Peyer's patch (tissue), 4 donors: ENCODE data around the gene RAB44.

Source experiments
- POLR2A ChIP-seq, 2 donors: fragments of 450-650 bp; IDR thresholded peaks; one replicate each; pipeline ENCODE4 v1.5.1; 2017; ENCODE audit warnings: antibody characterized with exemption in 2 of 2, mild to moderate bottlenecking in 2 of 2, moderate library complexity in 2 of 2
- TF ChIP-seq, protein P1 (sequence below), 6 experiments: fragments of 450-650 bp in 4 of 6; fragments of 200-600 bp in 2 of 6; sonication (generic) in 1 of 6; IDR thresholded peaks; one replicate each; pipeline ENCODE4 v1.5.1; 2017 to 2019; ENCODE audit warnings: antibody characterized with exemption in 6 of 6, mild to moderate bottlenecking in 3 of 6, moderate library complexity in 1 of 6

DNA sequence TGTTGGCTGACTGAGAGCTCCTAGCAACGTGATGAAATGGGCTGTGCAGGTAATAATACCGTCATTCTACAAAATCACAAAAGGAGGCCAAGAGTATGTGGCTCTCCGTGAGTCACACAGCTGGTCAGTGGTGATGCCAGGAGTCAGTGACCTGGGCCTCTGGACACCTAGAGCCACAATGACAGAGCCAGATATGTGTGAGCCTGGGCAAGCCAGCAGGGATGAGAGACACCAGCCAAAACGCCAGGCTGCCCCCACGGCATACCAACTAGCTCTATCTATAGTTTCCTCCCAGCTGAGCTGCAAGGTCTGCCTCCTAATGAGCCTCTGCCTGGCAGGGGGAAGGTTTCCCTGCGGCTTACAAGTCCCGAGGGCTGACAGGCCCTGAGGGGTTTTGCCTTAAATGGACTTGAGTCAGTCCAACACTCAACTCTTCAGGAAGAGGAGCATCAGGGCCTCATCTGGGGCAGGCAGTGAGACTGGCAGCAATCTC lies 71.6 kb downstream of the RAB44 start:
- TF ChIP-seq, protein P1, sequence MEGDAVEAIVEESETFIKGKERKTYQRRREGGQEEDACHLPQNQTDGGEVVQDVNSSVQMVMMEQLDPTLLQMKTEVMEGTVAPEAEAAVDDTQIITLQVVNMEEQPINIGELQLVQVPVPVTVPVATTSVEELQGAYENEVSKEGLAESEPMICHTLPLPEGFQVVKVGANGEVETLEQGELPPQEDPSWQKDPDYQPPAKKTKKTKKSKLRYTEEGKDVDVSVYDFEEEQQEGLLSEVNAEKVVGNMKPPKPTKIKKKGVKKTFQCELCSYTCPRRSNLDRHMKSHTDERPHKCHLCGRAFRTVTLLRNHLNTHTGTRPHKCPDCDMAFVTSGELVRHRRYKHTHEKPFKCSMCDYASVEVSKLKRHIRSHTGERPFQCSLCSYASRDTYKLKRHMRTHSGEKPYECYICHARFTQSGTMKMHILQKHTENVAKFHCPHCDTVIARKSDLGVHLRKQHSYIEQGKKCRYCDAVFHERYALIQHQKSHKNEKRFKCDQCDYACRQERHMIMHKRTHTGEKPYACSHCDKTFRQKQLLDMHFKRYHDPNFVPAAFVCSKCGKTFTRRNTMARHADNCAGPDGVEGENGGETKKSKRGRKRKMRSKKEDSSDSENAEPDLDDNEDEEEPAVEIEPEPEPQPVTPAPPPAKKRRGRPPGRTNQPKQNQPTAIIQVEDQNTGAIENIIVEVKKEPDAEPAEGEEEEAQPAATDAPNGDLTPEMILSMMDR (IDR thresholded peaks at IDR 0.05): no peak
- no peak for TF ChIP-seq POLR2A (IDR thresholded peaks at IDR 0.05)
